DMS53 treated with DMSO at 0.1 percent for 48 hours (cell line): ENCODE measurements around the gene REPIN1.

Experiments used
- DNase-seq: peaks from one replicate; lab custom pipeline; 2025; ENCODE audit not compliant: unreplicated experiment; lab: John Stamatoyannopoulos, UW

Gene REPIN1

DNA sequence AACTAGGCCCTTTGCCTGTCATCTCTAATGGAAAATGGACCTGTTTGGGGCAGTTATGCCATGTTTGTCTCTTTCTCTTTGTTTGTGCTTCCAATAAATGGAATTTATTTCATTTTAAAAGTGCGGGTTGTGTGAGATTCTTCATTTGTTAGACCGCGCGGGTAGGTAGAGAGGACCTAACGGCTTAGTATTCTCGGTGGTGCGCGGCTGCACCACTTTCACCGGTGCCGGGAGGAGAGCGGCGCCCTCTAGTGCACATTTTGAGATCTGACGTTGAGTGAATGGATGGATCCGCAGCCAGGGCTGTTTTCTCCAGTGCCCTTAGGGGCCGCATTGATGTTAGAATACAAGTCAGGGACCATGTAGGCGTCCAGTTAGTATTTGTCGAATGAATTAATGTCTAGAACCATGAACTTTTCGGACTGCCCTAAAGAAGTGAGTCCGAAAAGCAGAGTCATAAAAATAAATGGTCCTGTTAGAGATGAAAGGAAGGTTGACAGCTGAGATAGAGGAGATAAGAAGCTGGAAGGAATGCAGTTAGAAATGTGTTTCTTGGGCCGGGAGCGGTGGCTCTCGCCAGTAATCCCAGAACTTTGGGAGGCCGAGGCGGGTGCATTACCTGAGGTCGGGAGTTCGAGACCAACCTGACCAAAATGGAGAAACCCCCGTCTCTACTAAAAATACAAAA lies 52.5 kb downstream of the REPIN1 start:
- peak; percentile 87 for DNase-seq

DNA sequence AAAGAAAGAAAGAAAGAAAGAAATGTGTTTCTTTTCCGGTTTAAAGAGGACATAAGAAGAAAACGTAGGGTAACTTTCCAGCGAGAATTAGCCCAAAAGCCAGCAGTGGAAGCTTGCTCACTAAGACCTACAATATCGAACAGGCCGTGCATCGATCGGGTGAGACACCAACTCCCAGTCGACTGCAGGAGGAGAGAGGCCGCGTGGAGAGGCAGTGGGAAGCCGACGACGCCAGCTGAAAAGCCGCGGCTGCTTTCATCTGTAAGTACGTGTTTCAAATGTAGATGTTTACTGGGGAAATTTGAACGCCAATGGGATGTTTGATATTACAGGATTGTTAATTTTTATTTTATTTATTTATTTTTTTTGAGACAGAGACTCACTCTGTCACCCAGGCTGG lies 53.2 kb downstream of the REPIN1 start:
- no peak for DNase-seq
